GM21528 (cell line): ENCODE data around the gene RNF144A.

Experiments used
- ATAC-seq: cut with Tn5 transposase; IDR thresholded peaks from one replicate; pipeline ENCODE4 v1.9.1; 2021; ENCODE audit warnings: mild to moderate bottlenecking, moderate library complexity; ENCODE audit not compliant: unreplicated experiment, low FRiP score

Gene RNF144A

GRCh38 chr2:7033136-7033960, 116.1 kb downstream of the RNF144A start:
- ATAC-seq: no peak

GRCh38 chr2:7034303-7034702, 117.1 kb downstream of the RNF144A start:
- ATAC-seq: no peak

- ATAC-seq: no peak
Measured at GRCh38 chr2:7035884-7036283, 118.7 kb downstream of the RNF144A start.

GRCh38 chr2:7037340-7038333, 120.4 kb downstream of the RNF144A start:
- ATAC-seq: no peak

GRCh38 chr2:7040547-7040946, 123.3 kb downstream of the RNF144A start:
- ATAC-seq: no peak

- ATAC-seq: no peak
Measured at GRCh38 chr2:7041421-7041820, 124.2 kb downstream of the RNF144A start.

- no peak for ATAC-seq
Measured at GRCh38 chr2:7043690-7044089, 126.5 kb downstream of the RNF144A start.

- ATAC-seq: peak; percentile 63
Measured at GRCh38 chr2:7044253-7045250, 127.3 kb downstream of the RNF144A start.

GRCh38 chr2:7045601-7046590, 128.7 kb downstream of the RNF144A start:
- no peak for ATAC-seq

GRCh38 chr2:7047661-7048060, 130.4 kb downstream of the RNF144A start:
- ATAC-seq: no peak

GRCh38 chr2:7048762-7049294, 131.6 kb downstream of the RNF144A start:
- ATAC-seq: no peak

GRCh38 chr2:7052404-7052803, 135.2 kb downstream of the RNF144A start:
- peak; percentile 90 for ATAC-seq

- ATAC-seq: no peak
Measured at GRCh38 chr2:7053650-7054265, 136.5 kb downstream of the RNF144A start.

GRCh38 chr2:7057865-7058400, 140.7 kb downstream of the RNF144A start:
- peak; percentile 87 for ATAC-seq

GRCh38 chr2:7060156-7060555, 142.9 kb downstream of the RNF144A start:
- ATAC-seq: no peak

GRCh38 chr2:7060631-7061449, 143.6 kb downstream of the RNF144A start:
- ATAC-seq: no peak

- no peak for ATAC-seq
Measured at GRCh38 chr2:7061450-7061789, 144.2 kb downstream of the RNF144A start.
